ENCODE results near the gene MAP3K4. TPM values are rescaled to one million over a fixed set of nuclear protein-coding genes. Genes with fewer than 3 reads are reported as not detected.

Gene MAP3K4
- polyA plus RNA-seq, 3 donors, result 3.2 to 12.3 (median 3.5) TPM

GRCh38 chr6:161152527-161152862 is 160.9 kb downstream of the MAP3K4 start:
- H3K9me3 Mint-ChIP-seq, result peaks cover 0 to 3% (median 0%) of the 10 kb centered on the region in 7 donors
- no peak for DNase-seq
- Histone ChIP-seq H3K4me2 (replicated peaks; ENCODE audit: extremely low read depth, low read length, poor library complexity, severe bottlenecking) (no peak overlapping the region), H3K9me3 (replicated peaks in 1 of 2; ENCODE audit: control insufficient read depth in 1 of 2, insufficient read depth in 1 of 2, low read length in 2 of 2) (peaks cover 0 to 6% of the 10 kb centered on the region in 2 donors), H3K36me3 (replicated peaks in 1 of 2; ENCODE audit: control insufficient read depth in 1 of 2, insufficient read depth in 2 of 2, low read length in 2 of 2) (no peaks in the 10 kb centered on the region), H3K79me2 (ENCODE audit: insufficient read depth, low read length) (no peaks in the 10 kb centered on the region), H4K20me1 (ENCODE audit: insufficient read depth, low read length) (no peaks in the 10 kb centered on the region), H3K27me3 (ENCODE audit: control insufficient read depth in 2 of 2, insufficient read depth in 2 of 2, low read length in 2 of 2) (no peaks in the 10 kb centered on the region), H2AFZ (ENCODE audit: insufficient read depth, low read depth, low read length, poor library complexity, severe bottlenecking) (no peak overlapping the region), H3K9ac (ENCODE audit: insufficient read depth, low read length, poor library complexity, severe bottlenecking) (no peak overlapping the region), H3K4me1 (ENCODE audit: control insufficient read depth in 1 of 2, insufficient read depth in 2 of 2, low read length in 2 of 2) (no peaks in the 10 kb centered on the region), H3K27ac (ENCODE audit: low read depth in 1 of 2, low read length in 2 of 2) (peak overlapping the region in 1 of 2 donors; percentile 31), H3K4me3 (replicated peaks in 1 of 3; ENCODE audit: low read depth in 2 of 3, low read length in 3 of 3) (no peak overlapping the region)
- intact Hi-C loops (cut with micrococcal nuclease), result no loop called here
- 91% methylated on average over 9 of the region's 9 CpGs for WGBS (ENCODE audit: insufficient coverage)
- no peaks in the 10 kb centered on the region for H3K4me1 Mint-ChIP-seq
- TF ChIP-seq CTCF (IDR thresholded peaks at IDR 0.05), result no peak
- H3K36me3 Mint-ChIP-seq, result peaks cover 3 to 15% of the 10 kb centered on the region in 2 donors
- H3K4me3 Mint-ChIP-seq, result no peak overlapping the region
- H3K27ac Mint-ChIP-seq, result peak overlapping the region in 3 of 7 donors; percentile 2 to 76 (median 46)
- no peaks in the 10 kb centered on the region for H3K27me3 Mint-ChIP-seq (ENCODE audit: low read depth in 3 of 3)

GRCh38 chr6:161152907-161153662 is 161.5 kb downstream of the MAP3K4 start:
- H3K27me3 Mint-ChIP-seq (ENCODE audit: low read depth in 3 of 3), result no peaks in the 10 kb centered on the region
- no peak for DNase-seq

More at GRCh38 chr6:161152907-161153662, 161.5 kb downstream of the MAP3K4 start:
- intact Hi-C loops (cut with micrococcal nuclease), result no loop called here
- Histone ChIP-seq H4K20me1 (ENCODE audit: insufficient read depth, low read length) (no peaks in the 10 kb centered on the region), H3K9me3 (replicated peaks in 1 of 2; ENCODE audit: control insufficient read depth in 1 of 2, insufficient read depth in 1 of 2, low read length in 2 of 2) (peaks cover 0 to 6% of the 10 kb centered on the region in 2 donors), H3K27ac (ENCODE audit: low read depth in 1 of 2, low read length in 2 of 2) (peak overlapping the region in 1 of 2 donors; percentile 31), H3K4me3 (replicated peaks in 1 of 3; ENCODE audit: low read depth in 2 of 3, low read length in 3 of 3) (no peak overlapping the region), H3K27me3 (ENCODE audit: control insufficient read depth in 2 of 2, insufficient read depth in 2 of 2, low read length in 2 of 2) (no peaks in the 10 kb centered on the region), H3K9ac (ENCODE audit: insufficient read depth, low read length, poor library complexity, severe bottlenecking) (no peak overlapping the region), H2AFZ (ENCODE audit: insufficient read depth, low read depth, low read length, poor library complexity, severe bottlenecking) (no peak overlapping the region), H3K79me2 (ENCODE audit: insufficient read depth, low read length) (no peaks in the 10 kb centered on the region), H3K4me2 (replicated peaks; ENCODE audit: extremely low read depth, low read length, poor library complexity, severe bottlenecking) (no peak overlapping the region), H3K36me3 (replicated peaks in 1 of 2; ENCODE audit: control insufficient read depth in 1 of 2, insufficient read depth in 2 of 2, low read length in 2 of 2) (no peaks in the 10 kb centered on the region), H3K4me1 (ENCODE audit: control insufficient read depth in 1 of 2, insufficient read depth in 2 of 2, low read length in 2 of 2) (no peaks in the 10 kb centered on the region)
- H3K27ac Mint-ChIP-seq, result peak overlapping the region in 5 of 7 donors; percentile 44 to 90 (median 75)
- H3K4me3 Mint-ChIP-seq, result no peak overlapping the region
- peaks cover 0 to 3% (median 0%) of the 10 kb centered on the region in 7 donors for H3K9me3 Mint-ChIP-seq
- TF ChIP-seq CTCF (IDR thresholded peaks at IDR 0.05), result peak; percentile 51
- no peaks in the 10 kb centered on the region for H3K4me1 Mint-ChIP-seq
- peaks cover 6 to 11% of the 10 kb centered on the region in 2 donors for H3K36me3 Mint-ChIP-seq
- 92% methylated on average over 18 of the region's 18 CpGs for WGBS (ENCODE audit: insufficient coverage)

Data from CD14-positive monocyte (primary cell).